Hepatocyte (in vitro differentiated cells): ENCODE measurements around the gene TCF12. TPM values are rescaled to one million over a fixed set of nuclear protein-coding genes. Genes with fewer than 3 reads are reported as not detected.
A peak's percentile ranks its signal among the peaks of the same experiment; 100 is the strongest.

ENCODE experiments used
- DNase-seq: peaks from one replicate; pipeline ENCODE4 v3.0.0-alpha.2; 2016; ENCODE audit warnings: low spot score
- H2AFZ ChIP-seq: fragments of 200-600 bp; sonication (generic); 2 replicates; pipeline ENCODE4 v1.6.0; 2016; ENCODE audit warnings: antibody characterized with exemption, mild to moderate bottlenecking
- H3K27ac ChIP-seq: fragments of 200-600 bp; sonication (generic); 2 replicates; pipeline ENCODE4 v1.5.1; 2016; ENCODE audit warnings: mild to moderate bottlenecking
- H3K27me3 ChIP-seq: fragments of 200-600 bp; sonication (generic); 2 replicates; pipeline ENCODE4 v1.6.1; 2016
- H3K36me3 ChIP-seq: fragments of 200-600 bp; sonication (generic); replicated peaks from 2 replicates; pipeline ENCODE4 v1.5.1; 2016; ENCODE audit warnings: low read depth; ENCODE audit not compliant: insufficient read depth
- H3K4me1 ChIP-seq: fragments of 200-600 bp; sonication (generic); 2 replicates; pipeline ENCODE4 v1.5.1; 2016; ENCODE audit warnings: mild to moderate bottlenecking, moderate library complexity; ENCODE audit not compliant: insufficient read depth
- H3K4me2 ChIP-seq: fragments of 200-600 bp; sonication (generic); 2 replicates; pipeline ENCODE4 v1.6.0; 2016
- H3K4me3 ChIP-seq: fragments of 200-600 bp; sonication (generic); 2 replicates; pipeline ENCODE4 v1.5.1; 2016; ENCODE audit warnings: mild to moderate bottlenecking
- H3K79me2 ChIP-seq: fragments of 200-600 bp; sonication (generic); 2 replicates; pipeline ENCODE4 v1.6.0; 2017; ENCODE audit warnings: mild to moderate bottlenecking
- H3K9me2 ChIP-seq: fragments of 200-600 bp; sonication (generic); replicated peaks from 2 replicates; pipeline ENCODE4 v1.6.0; 2017; ENCODE audit warnings: mild to moderate bottlenecking; ENCODE audit not compliant: insufficient read depth
- H3K9me3 ChIP-seq: fragments of 200-600 bp; sonication (generic); 2 replicates; pipeline ENCODE4 v1.5.1; 2016; ENCODE audit warnings: low read depth, mild to moderate bottlenecking
- H4K20me1 ChIP-seq: fragments of 200-600 bp; sonication (generic); 2 replicates; pipeline ENCODE4 v1.6.0; 2016; ENCODE audit warnings: mild to moderate bottlenecking; ENCODE audit not compliant: insufficient read depth, poor library complexity, severe bottlenecking
- EZH2 ChIP-seq: fragments of 200-600 bp; sonication (generic); IDR thresholded peaks from 2 replicates; pipeline ENCODE4 v1.6.1; 2016; ENCODE audit warnings: antibody characterized with exemption, mild to moderate bottlenecking, borderline replicate concordance
- EZH2phosphoT487 ChIP-seq: fragments of 200-600 bp; sonication (generic); IDR thresholded peaks from one replicate; pipeline ENCODE4 v1.6.1; 2018; ENCODE audit warnings: antibody characterized with exemption, mild to moderate bottlenecking, low read depth, moderate library complexity; ENCODE audit not compliant: unreplicated experiment, severe bottlenecking
- WGBS: methylation state at CpG from one replicate; pipeline ENCODE4 v1.1.6; 2016; ENCODE audit warnings: low lambda C conversion rate; ENCODE audit errors: missing lambda C conversion rate; 5-methylcytosine and 5-hydroxymethylcytosine counted together
- polyA plus RNA-seq: library from polyadenylated mRNA; unstranded; fragments of >200 nt; fragmentation: Nextera tagmentation; extraction: Ambion mirVana; gene quantifications from 2 replicates; pipeline ENCODE4 v1.2.1, GENCODE V29; 2016
- total RNA-seq: library from RNA; depleted of rRNA; stranded (reverse); fragments of >200 nt; gene quantifications from 2 replicates; pipeline ENCODE4 v1.2.3, GENCODE V29; 2014
- TF ChIP-seq, protein P1 (sequence below): fragments of 200-600 bp; sonication (generic); IDR thresholded peaks from 2 replicates; pipeline ENCODE4 v1.5.1; 2016; ENCODE audit warnings: antibody characterized with exemption, mild to moderate bottlenecking; ENCODE audit not compliant: poor library complexity

TCF12 gene
- total and polyA plus RNA-seq, 2 experiments from 2014 or later = 42.0 to 93.2 TPM

DNA sequence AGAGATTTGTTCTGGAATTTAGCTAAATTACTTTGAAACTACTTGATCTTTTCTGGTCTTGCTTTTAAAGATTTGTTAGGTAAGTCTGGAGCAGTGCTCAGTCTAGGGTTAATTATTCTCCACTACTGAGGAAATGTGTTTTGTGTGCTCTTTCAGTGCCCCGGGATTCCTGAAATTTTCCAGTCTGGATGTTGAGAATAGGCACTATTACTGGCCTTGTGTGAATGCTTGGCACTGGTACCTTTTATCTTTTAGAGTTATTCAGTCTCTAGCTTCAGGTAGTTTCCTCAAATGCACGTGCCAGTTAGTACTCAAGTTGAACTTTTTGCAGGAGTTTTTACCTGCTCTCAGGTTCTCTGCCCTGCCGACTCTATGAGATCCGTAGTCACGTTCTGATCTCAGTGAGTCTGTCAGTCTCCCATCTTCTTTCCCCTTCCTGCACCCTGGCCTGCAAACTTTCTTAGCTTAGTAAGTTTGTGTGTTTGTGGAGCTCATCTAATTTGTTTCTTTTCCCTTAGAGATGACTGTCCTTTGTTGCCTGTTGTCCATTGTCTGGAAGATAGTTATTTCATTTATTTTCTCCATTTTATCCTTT is 39.5 kb downstream of the TCF12 start:
- peaks cover 17% of the 10 kb centered on the region for H3K4me1 ChIP-seq
- peaks cover 27% of the 10 kb centered on the region for H4K20me1 ChIP-seq
- peaks cover 97% of the 10 kb centered on the region for H3K79me2 ChIP-seq
- H3K27ac ChIP-seq = peak overlapping the region; percentile 4
- peak overlapping the region; percentile 52 for H3K4me2 ChIP-seq
- H3K27me3 ChIP-seq = no peaks in the 10 kb centered on the region
- H3K9me2 ChIP-seq = no peaks in the 10 kb centered on the region
- H3K36me3 ChIP-seq = no peaks in the 10 kb centered on the region
- H3K9me3 ChIP-seq = no peaks in the 10 kb centered on the region
- no peak overlapping the region for H3K4me3 ChIP-seq
- TF ChIP-seq EZH2 = no peak
- TF ChIP-seq, protein P1, sequence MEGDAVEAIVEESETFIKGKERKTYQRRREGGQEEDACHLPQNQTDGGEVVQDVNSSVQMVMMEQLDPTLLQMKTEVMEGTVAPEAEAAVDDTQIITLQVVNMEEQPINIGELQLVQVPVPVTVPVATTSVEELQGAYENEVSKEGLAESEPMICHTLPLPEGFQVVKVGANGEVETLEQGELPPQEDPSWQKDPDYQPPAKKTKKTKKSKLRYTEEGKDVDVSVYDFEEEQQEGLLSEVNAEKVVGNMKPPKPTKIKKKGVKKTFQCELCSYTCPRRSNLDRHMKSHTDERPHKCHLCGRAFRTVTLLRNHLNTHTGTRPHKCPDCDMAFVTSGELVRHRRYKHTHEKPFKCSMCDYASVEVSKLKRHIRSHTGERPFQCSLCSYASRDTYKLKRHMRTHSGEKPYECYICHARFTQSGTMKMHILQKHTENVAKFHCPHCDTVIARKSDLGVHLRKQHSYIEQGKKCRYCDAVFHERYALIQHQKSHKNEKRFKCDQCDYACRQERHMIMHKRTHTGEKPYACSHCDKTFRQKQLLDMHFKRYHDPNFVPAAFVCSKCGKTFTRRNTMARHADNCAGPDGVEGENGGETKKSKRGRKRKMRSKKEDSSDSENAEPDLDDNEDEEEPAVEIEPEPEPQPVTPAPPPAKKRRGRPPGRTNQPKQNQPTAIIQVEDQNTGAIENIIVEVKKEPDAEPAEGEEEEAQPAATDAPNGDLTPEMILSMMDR = no peak
- TF ChIP-seq EZH2phosphoT487 = no peak
- WGBS = 30% methylated on average over 5 of the region's 5 CpGs
- peak; percentile 8 for DNase-seq
- H2AFZ ChIP-seq = no peak overlapping the region

DNA sequence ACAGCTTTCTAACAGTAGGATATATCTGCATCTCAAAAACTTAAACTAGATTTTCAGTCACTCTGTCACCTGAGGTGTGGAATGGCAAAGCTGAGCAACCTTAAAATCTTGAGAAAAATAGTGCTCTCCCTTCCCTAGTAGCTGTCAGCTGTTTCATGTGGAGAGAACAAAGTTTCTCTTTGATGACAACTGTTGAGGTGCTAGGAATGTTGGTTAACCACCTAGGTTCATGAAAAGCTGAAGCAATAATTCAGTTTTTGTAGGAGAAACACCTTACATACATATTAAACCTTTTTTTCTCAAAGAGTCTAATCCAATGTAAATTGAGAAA is 40.8 kb downstream of the TCF12 start:
- no peaks in the 10 kb centered on the region for H3K36me3 ChIP-seq
- H2AFZ ChIP-seq = no peak overlapping the region
- no peak overlapping the region for H3K27ac ChIP-seq
- no peaks in the 10 kb centered on the region for H3K27me3 ChIP-seq
- no peak for TF ChIP-seq EZH2
- H3K4me2 ChIP-seq = no peak overlapping the region
- H3K9me2 ChIP-seq = no peaks in the 10 kb centered on the region
- peaks cover 97% of the 10 kb centered on the region for H3K79me2 ChIP-seq
- H3K9me3 ChIP-seq = no peaks in the 10 kb centered on the region
- H4K20me1 ChIP-seq = peaks cover 40% of the 10 kb centered on the region
- no peak overlapping the region for H3K4me3 ChIP-seq
- no peak for DNase-seq
- peaks cover 17% of the 10 kb centered on the region for H3K4me1 ChIP-seq

DNA sequence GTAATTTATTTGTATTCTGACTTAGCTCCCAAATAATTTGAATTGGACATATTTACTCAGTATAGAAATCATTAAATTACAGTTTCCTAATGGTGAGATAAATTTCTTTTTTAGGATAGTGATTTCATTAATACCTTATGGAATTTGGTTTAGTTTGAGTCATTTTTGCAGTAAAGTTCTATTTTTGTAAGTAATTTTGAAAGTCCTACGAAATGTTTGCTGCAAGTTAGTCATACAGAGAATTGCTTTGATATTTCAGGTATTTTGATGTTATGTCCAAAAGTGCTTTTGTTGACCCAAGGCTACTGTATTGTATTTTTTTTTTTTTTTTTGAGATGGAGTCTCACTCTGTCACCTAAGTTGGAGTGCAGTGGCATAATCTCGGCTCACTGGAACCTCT is 41.7 kb downstream of the TCF12 start:
- H3K36me3 ChIP-seq = no peaks in the 10 kb centered on the region
- H4K20me1 ChIP-seq = peaks cover 47% of the 10 kb centered on the region
- H3K9me2 ChIP-seq = no peaks in the 10 kb centered on the region
- WGBS = 95% methylated on average over 2 of the region's 2 CpGs
- H3K27ac ChIP-seq = no peak overlapping the region
- TF ChIP-seq, protein P1 = no peak
- TF ChIP-seq EZH2 = no peak
- no peak for TF ChIP-seq EZH2phosphoT487
- peaks cover 97% of the 10 kb centered on the region for H3K79me2 ChIP-seq
- DNase-seq = no peak
- peaks cover 17% of the 10 kb centered on the region for H3K4me1 ChIP-seq
- no peak overlapping the region for H3K4me2 ChIP-seq
- H3K9me3 ChIP-seq = no peaks in the 10 kb centered on the region
- H2AFZ ChIP-seq = no peak overlapping the region
- H3K27me3 ChIP-seq = no peaks in the 10 kb centered on the region
- no peak overlapping the region for H3K4me3 ChIP-seq

DNA sequence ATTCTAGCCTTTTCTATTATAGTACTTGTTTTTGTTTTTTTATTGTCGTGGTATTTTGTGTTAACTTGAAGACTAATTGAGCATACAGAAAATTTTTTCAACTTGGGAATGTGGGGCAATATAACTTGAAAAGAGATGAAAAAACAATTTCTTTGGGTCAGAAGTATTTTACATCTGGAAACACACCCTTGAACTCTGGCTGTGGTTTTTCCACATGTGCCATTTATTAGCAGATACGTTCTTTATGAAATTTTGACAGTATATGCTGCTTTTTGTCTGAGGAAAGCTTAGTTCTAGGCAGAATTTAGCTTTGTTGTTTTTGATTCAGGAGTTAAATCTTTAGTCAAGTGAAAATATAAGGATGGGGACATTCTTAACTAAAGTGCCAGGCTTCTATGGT is 44.7 kb downstream of the TCF12 start:
- H3K4me3 ChIP-seq = no peak overlapping the region
- no peak for DNase-seq
- no peak overlapping the region for H2AFZ ChIP-seq
- no peaks in the 10 kb centered on the region for H3K36me3 ChIP-seq
- peaks cover 65% of the 10 kb centered on the region for H4K20me1 ChIP-seq
- peaks cover 98% of the 10 kb centered on the region for H3K79me2 ChIP-seq
- H3K27me3 ChIP-seq = no peaks in the 10 kb centered on the region
- peaks cover 15% of the 10 kb centered on the region for H3K4me1 ChIP-seq
- no peaks in the 10 kb centered on the region for H3K9me3 ChIP-seq
- no peaks in the 10 kb centered on the region for H3K9me2 ChIP-seq
- 64% methylated on average over 2 of the region's 2 CpGs for WGBS
- TF ChIP-seq EZH2phosphoT487 = no peak
- no peak for TF ChIP-seq EZH2
- TF ChIP-seq, protein P1 = no peak
- no peak overlapping the region for H3K4me2 ChIP-seq
- no peak overlapping the region for H3K27ac ChIP-seq
